Endothelial cell (in vitro differentiated cells): ENCODE measurements around the gene ZC2HC1B. TPM values are rescaled to one million over a fixed set of nuclear protein-coding genes. Genes with fewer than 3 reads are reported as not detected.
A peak's percentile ranks its signal among the peaks of the same experiment; 100 is the strongest.

Experiments
- DNase-seq: peaks from one replicate; pipeline ENCODE4 v3.0.0; 2021; ENCODE audit warnings: low spot score
- H3K27ac Mint-ChIP-seq: one replicate; pipeline ENCODE4 v1.8.0; 2021; ENCODE audit warnings: mixed read lengths, inconsistent platforms; ENCODE audit not compliant: unreplicated experiment
- H3K27me3 Mint-ChIP-seq: one replicate; pipeline ENCODE4 v1.8.0; 2021; ENCODE audit warnings: mild to moderate bottlenecking, moderate library complexity, mixed read lengths, inconsistent platforms; ENCODE audit not compliant: unreplicated experiment
- H3K36me3 Mint-ChIP-seq: one replicate; pipeline ENCODE4 v1.8.0; 2021; ENCODE audit warnings: mild to moderate bottlenecking, low read depth, mixed read lengths, inconsistent platforms; ENCODE audit not compliant: unreplicated experiment
- H3K4me1 Mint-ChIP-seq: one replicate; pipeline ENCODE4 v1.8.0; 2021; ENCODE audit warnings: mild to moderate bottlenecking, mixed read lengths, inconsistent platforms; ENCODE audit not compliant: unreplicated experiment
- H3K4me3 Mint-ChIP-seq: one replicate; pipeline ENCODE4 v1.8.0; 2021; ENCODE audit warnings: mild to moderate bottlenecking, mixed read lengths, inconsistent platforms; ENCODE audit not compliant: unreplicated experiment
- H3K9me3 Mint-ChIP-seq: one replicate; pipeline ENCODE4 v1.8.0; 2021; ENCODE audit warnings: mixed read lengths, inconsistent platforms; ENCODE audit not compliant: unreplicated experiment
- CTCF ChIP-seq: fragments of 200-600 bp; sonication (generic); IDR thresholded peaks from one replicate; pipeline ENCODE4 v1.5.0; 2021; ENCODE audit warnings: antibody characterized with exemption; ENCODE audit not compliant: unreplicated experiment
- total RNA-seq: library from RNA; stranded (reverse); fragmentation: NEBNext Ultra II Directional; extraction: Animal tissue kit (Norgen Biotek cat#: 25700); gene quantifications from one replicate; pipeline ENCODE4 v1.2.1, GENCODE V29; 2021; ENCODE audit not compliant: unreplicated experiment

ZC2HC1B gene
- total RNA-seq, 1 donor from 2014 or later: 0.28 TPM

GRCh38 chr6:143941852-143942627, 77.8 kb downstream of the ZC2HC1B start:
- peaks cover 30% of the 10 kb centered on the region for H3K4me1 Mint-ChIP-seq
- H3K36me3 Mint-ChIP-seq: peaks cover 28% of the 10 kb centered on the region
- peak; percentile 79 for TF ChIP-seq CTCF
- peaks cover 4% of the 10 kb centered on the region for H3K9me3 Mint-ChIP-seq
- peak; percentile 36 for DNase-seq
- peak overlapping the region; percentile 61 for H3K27ac Mint-ChIP-seq
- peak overlapping the region; percentile 57 for H3K4me3 Mint-ChIP-seq
- H3K27me3 Mint-ChIP-seq: peaks cover 13% of the 10 kb centered on the region

GRCh38 chr6:143948208-143948607, 83.9 kb downstream of the ZC2HC1B start:
- no peak for TF ChIP-seq CTCF
- Mint-ChIP-seq H3K36me3 (peaks cover 64% of the 10 kb centered on the region), H3K27ac (no peak overlapping the region), H3K9me3 (peaks cover 4% of the 10 kb centered on the region), H3K4me1 (peaks cover 5% of the 10 kb centered on the region), H3K4me3 (peak overlapping the region; percentile 73), H3K27me3 (peaks cover 12% of the 10 kb centered on the region)
- DNase-seq: no peak

- peaks cover 3% of the 10 kb centered on the region for H3K4me1 Mint-ChIP-seq
- no peak for TF ChIP-seq CTCF
- DNase-seq: no peak
- H3K36me3 Mint-ChIP-seq: peaks cover 65% of the 10 kb centered on the region
- no peak overlapping the region for H3K4me3 Mint-ChIP-seq
- H3K27ac Mint-ChIP-seq: no peak overlapping the region
- peaks cover 4% of the 10 kb centered on the region for H3K9me3 Mint-ChIP-seq
- peaks cover 9% of the 10 kb centered on the region for H3K27me3 Mint-ChIP-seq
These were observed 85.3 kb downstream of the ZC2HC1B start for GRCh38 chr6:143949535-143949934.

GRCh38 chr6:143949962-143950361, 85.7 kb downstream of the ZC2HC1B start:
- Mint-ChIP-seq H3K9me3 (peaks cover 4% of the 10 kb centered on the region), H3K4me1 (peaks cover under 1% of the 10 kb centered on the region), H3K4me3 (peak overlapping the region; percentile 2), H3K36me3 (peaks cover 65% of the 10 kb centered on the region), H3K27me3 (peaks cover 9% of the 10 kb centered on the region), H3K27ac (no peak overlapping the region)
- no peak for TF ChIP-seq CTCF
- DNase-seq: no peak

- H3K27me3 Mint-ChIP-seq: peaks cover 5% of the 10 kb centered on the region
- no peaks in the 10 kb centered on the region for H3K4me1 Mint-ChIP-seq
- peaks cover 4% of the 10 kb centered on the region for H3K9me3 Mint-ChIP-seq
- H3K4me3 Mint-ChIP-seq: no peak overlapping the region
- H3K27ac Mint-ChIP-seq: no peak overlapping the region
- no peak for TF ChIP-seq CTCF
- DNase-seq: no peak
- peaks cover 65% of the 10 kb centered on the region for H3K36me3 Mint-ChIP-seq
These were observed 86.6 kb downstream of the ZC2HC1B start for GRCh38 chr6:143950875-143951274.
